T-helper 17 cell (primary cell): Measurements from ENCODE around the gene HTR3D. TPM values are rescaled to one million over a fixed set of nuclear protein-coding genes. Genes with fewer than 3 reads are reported as not detected.

Experiments used
- total RNA-seq, 4 donors: library from RNA in 2 of 4; stranded (reverse) in 2 of 4; gene quantifications; one replicate each; pipeline ENCODE4 v1.2.3 and lab custom pipeline; 2022 to 2026

The HTR3D gene
- total RNA-seq, 2 donors from 2014 or later, result not detected

Other genes with a start within 250 kb of the HTR3D start
- 1 to 10 TPM in 1 of 2 donors, under 1 TPM in 1; 0.26 to 1.7 TPM for gene MAP6D1, start 206.2 kb upstream of the HTR3D start, total RNA-seq
- 10 to 100 TPM; 36.6 to 38.3 TPM for gene PARL, start 146.9 kb upstream of the HTR3D start, total RNA-seq
- gene ABCC5, start 13.9 kb upstream of the HTR3D start, total RNA-seq, result 10 to 100 TPM; 17.5 to 17.6 TPM
- not detected for gene HTR3C, start 21.3 kb downstream of the HTR3D start, total RNA-seq
- gene HTR3E, start 65.3 kb downstream of the HTR3D start, total RNA-seq, result not detected
- gene EIF2B5, start 103.6 kb downstream of the HTR3D start, total RNA-seq, result 10 to 100 TPM; 49.5 to 53.8 TPM
- gene DVL3, start 123.6 kb downstream of the HTR3D start, total RNA-seq, result 10 to 100 TPM; 31.5 to 42.9 TPM
- 100 to 1,000 TPM; 120 to 164 TPM for gene AP2M1, start 143.1 kb downstream of the HTR3D start, total RNA-seq
- gene ABCF3, start 154.5 kb downstream of the HTR3D start, total RNA-seq, result 100 to 1,000 TPM; 118 to 120 TPM
- not detected for gene VWA5B2, start 197.8 kb downstream of the HTR3D start, total RNA-seq
- 10 to 100 TPM; 17.6 to 24.1 TPM for gene ALG3, start 217.2 kb downstream of the HTR3D start, total RNA-seq
- under 1 TPM; 0.45 to 0.65 TPM for gene EEF1AKMT4, start 217.9 kb downstream of the HTR3D start, total RNA-seq
- under 1 TPM; 0.20 to 0.31 TPM for gene CAMK2N2, start 229.8 kb downstream of the HTR3D start, total RNA-seq
- gene ECE2, start 244.3 kb downstream of the HTR3D start, total RNA-seq, result not detected